Hematopoietic multipotent progenitor cell treated with erythropoietin and hydrocortisone succinate and interleukin-3 and kit ligand, for 8 days (in vitro differentiated cells): ENCODE measurements around the gene DNA2.
"Not testable (repeated sequence)": the region's sequence is repeated elsewhere in the genome, so short reads cannot be mapped to it uniquely, and the experiment has no call there.

Experiments
- DNase-seq: peaks from one replicate; pipeline ENCODE4 v3.0.0-alpha.2; 2015

The DNA2 gene

GRCh38 chr10:68471586-68472408 lies at the start of gene DNA2:
TSS of gene DNA2 (minus strand) at chr10:68471973. CDS start at chr10:68471864, 109 bp downstream.
- DNase-seq: peak; percentile 86

DNA sequence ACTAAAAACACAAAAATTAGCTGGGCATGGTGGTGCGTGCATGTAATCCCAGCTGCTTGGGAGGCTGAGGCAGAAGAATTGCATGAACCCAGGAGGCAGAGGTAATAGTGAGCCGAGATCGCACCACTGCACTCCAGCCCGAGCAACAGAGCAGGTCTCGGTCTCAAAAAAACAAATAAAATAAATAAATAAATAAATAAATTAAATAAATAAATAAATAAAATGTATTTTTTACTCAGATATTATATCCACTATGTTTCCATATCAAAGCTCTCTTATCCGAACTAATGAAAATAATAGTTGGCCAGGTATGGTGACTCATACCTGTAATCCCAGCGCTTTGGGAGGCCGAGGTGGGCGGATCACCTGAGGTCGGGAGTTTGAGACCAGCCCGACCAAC lies 46.8 kb upstream of the DNA2 start:
- DNase-seq: not testable (repeated sequence)

GRCh38 chr10:68517188-68517587 lies 45.4 kb upstream of the DNA2 start:
- DNase-seq: no peak

DNA sequence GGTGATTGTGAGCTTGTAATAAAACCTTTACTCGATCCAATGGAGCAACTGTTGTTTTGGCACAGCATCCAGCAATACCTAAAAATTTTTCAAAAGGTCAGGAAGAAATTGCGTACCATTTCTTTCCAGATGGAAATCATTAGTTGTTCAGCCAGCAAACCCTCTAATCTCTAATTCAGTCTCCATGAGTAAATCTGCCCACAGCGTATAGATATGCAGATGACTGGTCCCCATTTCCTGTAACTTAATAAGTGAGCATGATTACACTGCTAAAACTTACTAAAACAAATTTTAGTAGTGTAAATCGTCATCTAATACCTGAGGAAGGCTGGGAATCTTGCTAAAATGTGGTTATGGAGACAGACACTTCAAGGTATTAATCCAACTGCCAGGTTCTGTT lies 45.0 kb upstream of the DNA2 start:
- no peak for DNase-seq

DNA sequence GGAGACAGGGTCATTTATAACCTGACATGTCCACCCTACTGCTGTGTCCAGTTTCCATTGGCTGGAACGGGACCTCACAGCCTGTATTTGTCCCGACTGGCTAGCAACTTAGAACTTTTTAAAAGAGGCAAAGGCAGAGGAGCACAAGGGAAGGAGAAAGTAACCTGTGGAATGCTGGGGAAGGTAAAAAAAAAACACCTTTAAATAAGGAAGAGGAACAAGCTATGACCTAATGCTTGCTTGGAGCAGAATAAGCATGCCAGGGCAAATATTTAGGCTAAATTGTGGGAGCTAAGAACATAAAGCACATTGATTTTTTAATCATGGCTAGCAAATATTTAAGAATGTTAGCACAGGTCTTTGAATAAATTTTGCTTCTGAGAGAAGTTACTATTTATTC lies 44.4 kb upstream of the DNA2 start:
- DNase-seq: not testable (repeated sequence)

DNA sequence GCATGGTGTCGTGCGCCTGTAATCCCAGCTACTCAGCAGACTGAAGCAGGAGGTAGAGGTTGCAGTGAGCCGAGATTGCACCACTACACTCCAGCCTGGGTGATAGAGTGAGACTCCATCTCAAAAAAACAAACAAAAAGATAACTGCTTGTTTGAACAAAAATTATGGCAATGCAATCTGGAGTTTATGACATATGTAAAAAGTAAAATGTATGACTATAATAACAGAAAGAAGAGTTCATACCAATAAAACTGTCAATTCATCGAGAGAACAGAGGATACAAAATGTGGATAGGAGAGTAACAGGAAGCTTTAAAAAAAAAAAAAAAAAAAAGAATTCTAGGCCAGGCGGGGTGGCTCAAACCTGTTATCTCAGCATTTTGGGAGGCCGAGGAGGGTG lies 36.3 kb upstream of the DNA2 start:
- no peak for DNase-seq

DNA sequence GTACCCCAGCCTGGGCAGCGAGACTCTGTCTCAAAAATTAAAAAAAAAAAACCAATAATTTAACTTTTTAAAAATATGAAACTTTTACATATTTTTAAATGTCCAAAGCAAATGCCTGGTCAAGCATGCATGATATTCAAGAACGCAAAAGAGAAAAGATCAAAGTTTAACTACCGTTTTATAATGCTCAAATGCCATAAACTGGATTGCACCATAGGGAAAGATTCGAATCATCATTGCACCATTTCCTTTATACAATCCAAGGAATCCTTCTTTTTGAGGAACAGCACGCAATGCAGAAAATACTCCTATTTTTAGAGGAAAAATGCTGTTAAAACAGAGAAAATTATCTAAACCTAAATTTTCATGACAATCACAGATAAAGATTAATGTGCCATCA lies 34.6 kb upstream of the DNA2 start:
- DNase-seq: no peak

DNA sequence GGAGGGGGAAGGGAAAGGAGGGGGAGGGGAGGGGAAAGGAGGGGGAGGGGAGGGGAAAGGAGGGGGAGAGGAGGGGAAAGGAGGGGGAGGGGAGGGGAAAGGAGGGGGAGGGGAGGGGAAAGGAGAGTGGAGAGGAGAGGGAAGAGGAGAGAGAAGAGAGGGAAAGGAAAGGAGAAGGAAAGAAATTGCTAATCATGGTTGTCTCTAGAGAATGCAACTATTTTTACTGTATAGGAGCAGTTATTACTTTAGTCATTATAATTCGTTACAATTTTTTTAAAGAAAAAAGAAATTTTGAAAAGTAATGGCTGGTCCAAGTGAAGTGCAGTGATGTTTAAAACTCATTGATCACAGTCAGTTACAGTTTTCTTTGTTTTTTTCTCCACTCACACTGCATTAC lies 31.1 kb upstream of the DNA2 start:
- no peak for DNase-seq

DNA sequence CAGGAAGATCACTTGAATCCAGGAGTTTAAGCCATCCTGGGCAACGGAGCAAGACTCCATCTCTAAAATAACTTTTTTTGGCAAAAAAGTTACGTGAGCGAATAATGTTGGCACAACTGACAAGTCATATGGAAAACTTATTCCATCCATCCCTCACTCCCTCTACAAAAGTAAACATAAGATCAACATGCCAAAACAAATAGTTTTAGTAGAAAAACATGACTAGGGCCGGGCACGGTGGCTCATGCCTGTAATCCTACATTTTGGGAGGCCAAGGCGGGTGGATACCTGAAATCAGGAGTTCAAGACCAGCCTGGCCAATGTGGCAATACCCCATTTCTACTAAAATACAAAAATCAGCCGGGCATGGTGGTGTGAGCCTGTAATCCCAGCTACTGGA lies 29.9 kb upstream of the DNA2 start:
- no peak for DNase-seq

GRCh38 chr10:68499544-68499943 lies 27.8 kb upstream of the DNA2 start:
- DNase-seq: no peak

GRCh38 chr10:68496072-68496471 lies 24.3 kb upstream of the DNA2 start:
- no peak for DNase-seq

- no peak for DNase-seq
These were observed 20.3 kb upstream of the DNA2 start for GRCh38 chr10:68492118-68492517.

DNA sequence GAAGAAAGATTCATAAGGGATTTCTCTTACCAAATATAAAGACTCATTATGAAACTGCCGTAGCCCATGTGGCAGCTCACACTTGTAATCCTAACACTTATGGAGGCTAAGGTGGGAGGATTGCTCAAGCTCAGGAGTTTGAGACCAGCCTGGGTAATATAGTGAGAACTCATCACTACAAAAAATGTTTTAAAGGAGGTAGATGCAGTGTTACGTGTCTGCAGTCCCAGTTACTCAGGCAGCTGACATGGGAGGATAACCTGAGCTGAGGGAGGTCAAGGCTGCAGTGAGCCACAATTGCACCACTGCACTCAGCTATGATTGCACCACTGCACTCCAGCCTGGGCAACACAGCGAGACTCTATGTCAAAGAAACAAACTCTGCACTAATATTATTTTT lies 18.1 kb upstream of the DNA2 start:
- no peak for DNase-seq

DNA sequence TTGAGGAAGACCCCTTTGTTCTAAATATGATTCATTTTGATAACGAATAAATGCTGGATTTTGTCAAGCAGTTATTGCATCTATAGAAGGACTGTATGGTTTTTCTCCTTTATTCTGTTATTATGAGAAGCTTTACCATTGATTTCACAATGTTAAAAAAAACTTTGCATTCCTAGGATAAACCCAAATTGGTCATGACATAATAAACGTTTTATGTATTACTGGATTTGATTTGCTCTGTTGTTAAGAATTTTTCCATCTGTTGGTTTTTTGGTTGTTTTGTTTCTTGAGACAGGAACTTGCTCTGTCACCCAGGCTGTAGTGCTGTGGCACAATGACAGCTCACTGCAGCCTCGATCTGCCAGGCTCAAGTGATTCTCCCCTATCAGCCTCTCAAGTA lies 2.2 kb upstream of the DNA2 start:
- no peak for DNase-seq

DNA sequence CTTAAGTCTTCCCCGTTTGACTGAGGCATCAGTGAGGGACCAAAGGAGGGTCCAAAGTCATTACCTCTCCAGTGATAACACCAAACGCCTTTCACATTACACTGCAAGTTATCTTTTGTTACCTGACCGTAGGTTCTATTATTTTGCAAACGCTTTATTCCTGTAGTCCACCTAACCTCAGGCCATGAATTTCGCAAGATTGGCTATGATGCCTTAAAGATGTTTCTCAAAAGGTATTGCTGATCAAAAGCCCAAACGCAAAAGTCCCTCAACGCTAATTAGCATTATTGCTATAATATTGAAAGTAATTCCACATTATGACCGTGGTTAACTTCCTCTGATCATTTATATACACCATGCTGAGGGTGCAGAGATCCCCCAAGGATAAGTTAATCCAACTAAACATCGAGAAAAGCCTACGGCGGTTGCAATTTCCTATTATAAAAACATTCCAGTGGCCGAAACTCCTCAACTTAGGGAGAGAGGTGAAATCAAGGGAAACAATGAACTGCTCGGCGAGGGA lies 649 bp downstream of the DNA2 start:
- DNase-seq: peak; percentile 27

DNA sequence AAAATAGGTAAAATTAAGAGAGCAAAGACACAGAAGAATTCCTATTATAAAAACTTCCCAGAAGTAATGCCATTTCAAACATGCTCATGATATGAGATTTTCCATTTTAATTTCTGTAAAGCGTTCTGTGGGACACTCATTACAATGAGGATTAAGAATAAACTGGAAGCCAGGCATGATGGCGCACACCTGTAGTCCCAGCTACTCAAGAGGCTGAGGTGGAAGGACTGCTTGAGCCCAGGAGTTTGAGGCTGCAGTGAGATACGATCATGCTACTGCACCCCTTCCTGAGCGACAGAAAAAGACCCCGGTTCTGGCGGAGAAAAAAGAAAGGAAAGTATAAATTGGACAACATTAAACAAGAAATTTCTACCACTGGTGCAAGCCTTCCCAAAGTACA lies 1.5 kb downstream of the DNA2 start:
- no peak for DNase-seq

GRCh38 chr10:68469838-68470237 lies 1.9 kb downstream of the DNA2 start:
- peak; percentile 4 for DNase-seq

DNA sequence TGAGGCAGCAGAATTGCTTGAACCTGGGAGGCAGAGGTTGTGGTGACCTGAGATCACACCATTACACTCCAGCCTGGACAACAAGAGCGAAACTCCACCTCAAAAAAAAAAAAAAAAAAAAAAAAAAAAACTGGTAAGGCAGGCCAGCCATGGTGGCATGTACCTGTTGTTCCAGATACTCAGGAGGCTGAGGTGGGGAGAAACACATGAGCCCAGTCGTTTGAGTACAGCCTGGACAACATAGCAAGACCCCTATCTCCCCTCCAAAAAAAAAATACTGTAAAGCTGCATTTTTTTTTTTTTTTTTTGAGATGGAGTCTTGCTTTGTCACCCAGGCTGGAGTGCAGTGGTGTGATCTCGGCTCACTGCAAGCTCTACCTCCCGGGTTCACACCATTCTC lies 7.0 kb downstream of the DNA2 start:
- not testable (repeated sequence) for DNase-seq

DNA sequence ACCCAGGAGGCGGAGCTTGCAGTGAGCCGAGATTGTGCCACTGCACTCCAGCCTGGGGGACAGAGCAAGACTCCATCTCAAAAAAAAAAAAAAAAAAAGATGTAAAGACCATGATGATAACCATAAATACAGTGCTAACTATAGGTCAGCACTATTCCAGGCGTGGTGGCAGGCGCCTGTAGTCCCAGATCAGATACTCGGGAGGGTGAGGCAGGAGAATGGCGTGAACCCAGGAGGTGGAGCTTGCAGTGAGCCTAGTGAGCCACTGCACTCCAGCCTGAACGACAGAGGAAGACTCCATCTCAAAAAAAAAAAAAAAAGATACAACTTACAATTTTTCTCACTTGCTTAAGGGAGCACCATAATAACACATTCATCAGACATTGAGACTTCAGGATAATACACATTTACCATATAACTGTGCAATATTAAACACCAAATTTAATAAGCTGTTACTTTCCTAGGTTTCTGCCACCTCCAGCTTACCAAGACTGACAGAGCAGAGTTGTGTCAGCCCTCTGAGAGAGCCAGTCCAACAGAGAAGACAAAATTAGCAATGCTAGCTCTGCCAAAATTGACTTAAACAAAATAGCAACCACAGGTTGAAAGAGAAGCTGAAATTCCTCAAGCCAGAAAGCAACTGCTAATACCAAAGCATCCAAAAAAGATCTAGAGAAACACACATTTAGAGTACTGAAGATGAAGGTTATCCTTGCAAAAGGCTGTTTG lies 8.2 kb downstream of the DNA2 start:
- no peak for DNase-seq

GRCh38 chr10:68462536-68462935 lies 9.2 kb downstream of the DNA2 start:
- DNase-seq: peak; percentile 16

DNA sequence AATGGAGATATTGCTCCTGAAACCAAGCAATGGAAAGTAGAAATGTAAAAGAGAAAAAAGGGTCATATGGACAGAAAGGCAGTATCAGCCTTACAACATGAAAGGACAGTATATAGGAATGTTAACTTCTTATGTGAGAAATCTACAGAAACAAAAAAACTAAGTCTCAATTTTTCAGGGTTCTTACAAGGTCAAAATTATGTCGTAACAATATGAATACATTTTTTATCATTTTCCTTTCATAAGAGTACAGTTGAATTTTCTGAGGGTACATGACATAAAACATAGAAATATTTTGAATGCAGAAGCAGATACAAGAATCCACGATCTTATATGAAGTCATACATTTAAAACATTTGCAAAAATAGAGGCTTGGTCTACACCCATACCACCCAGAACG lies 10.7 kb downstream of the DNA2 start:
- no peak for DNase-seq

DNA sequence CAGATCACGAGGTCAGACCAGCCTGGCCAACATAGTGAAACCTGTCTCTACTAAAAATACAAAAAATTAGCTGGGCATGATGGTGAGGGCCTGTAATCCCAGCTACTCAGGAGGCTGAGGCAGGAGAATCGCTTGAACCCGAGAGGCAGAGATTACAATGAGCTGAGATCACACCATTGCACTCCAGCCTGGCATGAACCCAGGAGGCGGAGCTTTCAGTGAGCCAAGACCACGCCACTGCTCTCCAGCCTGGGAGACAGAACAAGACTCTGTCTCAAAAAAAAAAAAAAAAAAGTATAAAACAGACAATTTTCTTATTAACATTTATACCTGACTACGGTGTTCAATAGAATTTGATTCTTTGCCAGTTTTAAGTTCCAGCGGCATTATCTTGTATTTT lies 22.1 kb downstream of the DNA2 start:
- DNase-seq: peak; percentile 54

DNA sequence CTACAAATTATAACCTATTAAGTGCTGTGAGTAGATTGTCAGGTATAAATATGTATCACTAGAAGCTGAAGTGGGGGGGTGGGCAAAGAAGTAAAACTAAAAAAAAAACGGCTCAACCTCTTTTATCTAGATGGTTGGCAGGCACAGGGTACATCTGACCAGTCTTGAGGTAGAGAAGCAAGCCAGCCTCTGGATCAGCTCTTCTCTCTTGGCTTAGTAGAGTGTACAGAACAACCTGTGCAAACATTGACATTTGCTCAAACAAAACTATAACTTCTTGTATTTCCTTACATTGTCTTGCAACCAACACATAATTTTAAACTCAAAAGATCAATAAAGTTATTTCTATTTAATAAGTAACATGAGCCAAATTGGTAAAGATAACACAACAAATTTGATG lies 25.6 kb downstream of the DNA2 start:
- DNase-seq: no peak

DNA sequence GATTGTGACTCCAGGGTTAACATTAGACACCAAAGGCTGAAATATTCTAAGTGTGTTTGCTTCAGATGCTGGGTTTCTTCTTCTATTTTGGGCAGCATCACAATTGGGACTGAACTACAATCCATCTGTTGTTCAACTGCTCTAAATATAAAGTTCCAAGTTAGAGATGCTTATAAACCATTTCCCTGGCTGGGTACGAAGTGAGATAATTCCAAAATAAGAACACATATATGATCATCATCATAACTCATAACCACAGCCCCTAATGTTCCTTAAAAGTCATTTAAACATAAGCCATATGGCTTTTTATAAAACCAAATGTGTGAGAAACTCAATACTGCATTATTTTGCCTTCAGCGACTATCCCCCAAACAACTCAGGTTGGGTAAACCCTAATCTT lies 28.8 kb downstream of the DNA2 start:
- DNase-seq: no peak
